ENCODE measurements around the gene SUSD3. TPM values are rescaled to one million over a fixed set of nuclear protein-coding genes. Genes with fewer than 3 reads are reported as not detected.

Gene SUSD3
- total RNA-seq, 1 experiment from 2014 or later = 11.9 TPM

GRCh38 chr9:93128011-93128714 is 69.7 kb downstream of the SUSD3 start (continued):
- TF ChIP-seq ZBTB43 (CRISPR knock-in tag; IDR thresholded peaks at IDR 0.05) = no peak
- TF ChIP-seq SMAD3 (CRISPR knock-in tag; IDR thresholded peaks at IDR 0.05; ENCODE audit: borderline replicate concordance) = no peak
- no peak for TF ChIP-seq CBFB (CRISPR knock-in tag; IDR thresholded peaks at IDR 0.05; ENCODE audit: low read depth)
- no peak for TF ChIP-seq NFE2L1 (CRISPR knock-in tag; IDR thresholded peaks at IDR 0.05)
- TF ChIP-seq CREM (CRISPR knock-in tag; IDR thresholded peaks at IDR 0.05) = no peak
- no peak for TF ChIP-seq FOXP1 (CRISPR knock-in tag; IDR thresholded peaks at IDR 0.05; ENCODE audit: borderline replicate concordance)
- no peak for TF ChIP-seq ZNF532 (CRISPR knock-in tag; IDR thresholded peaks at IDR 0.05; ENCODE audit: borderline replicate concordance)
- TF ChIP-seq PRDM15 (CRISPR knock-in tag; IDR thresholded peaks at IDR 0.05) = no peak

- CTCF ChIA-PET = interaction anchor here (1.3 to 1.9 kb wide), 3 partner anchors 9 to 26 kb away, joined by 4 to 9 read pairs (median 8); no protein-coding TSS in a partner anchor
- Mint-ChIP-seq H3K27ac (peak overlapping the region; percentile 93), H3K9me3 (no peaks in the 10 kb centered on the region), H3K36me3 (peaks cover 5% of the 10 kb centered on the region; the same call in 1 of the 2 replicates), H3K4me1 (peaks cover 40% of the 10 kb centered on the region), H3K27me3 (ENCODE audit: low read depth) (no peaks in the 10 kb centered on the region), H3K4me3 (no peak overlapping the region)
- TF ChIP-seq SP1 (CRISPR knock-in tag; conservative IDR thresholded peaks at IDR 0.05) (no peak), OVOL2 (CRISPR knock-in tag; IDR thresholded peaks at IDR 0.05; ENCODE audit: borderline replicate concordance) (no peak), ETV6 (CRISPR knock-in tag; IDR thresholded peaks at IDR 0.05) (no peak), MLX (CRISPR knock-in tag; IDR thresholded peaks at IDR 0.05) (no peak), ATF1 (CRISPR knock-in tag; IDR thresholded peaks at IDR 0.05) (no peak), HMGA2 (CRISPR knock-in tag; IDR thresholded peaks at IDR 0.05) (no peak), ZNF425 (CRISPR knock-in tag; conservative IDR thresholded peaks at IDR 0.05) (no peak)
- DNase-seq (ENCODE audit: low spot score) (no peak), ATAC-seq (no peak)
- POLR2A ChIA-PET = interaction anchor here (0.7 to 1.1 kb wide), 2 partner anchors 9 to 34 kb away, joined by 3 to 5 read pairs; no protein-coding TSS in a partner anchor
Observed at GRCh38 chr9:93128715-93129224, 70.3 kb downstream of the SUSD3 start.
